Measurements from ENCODE around the gene PTPRN.

DNA sequence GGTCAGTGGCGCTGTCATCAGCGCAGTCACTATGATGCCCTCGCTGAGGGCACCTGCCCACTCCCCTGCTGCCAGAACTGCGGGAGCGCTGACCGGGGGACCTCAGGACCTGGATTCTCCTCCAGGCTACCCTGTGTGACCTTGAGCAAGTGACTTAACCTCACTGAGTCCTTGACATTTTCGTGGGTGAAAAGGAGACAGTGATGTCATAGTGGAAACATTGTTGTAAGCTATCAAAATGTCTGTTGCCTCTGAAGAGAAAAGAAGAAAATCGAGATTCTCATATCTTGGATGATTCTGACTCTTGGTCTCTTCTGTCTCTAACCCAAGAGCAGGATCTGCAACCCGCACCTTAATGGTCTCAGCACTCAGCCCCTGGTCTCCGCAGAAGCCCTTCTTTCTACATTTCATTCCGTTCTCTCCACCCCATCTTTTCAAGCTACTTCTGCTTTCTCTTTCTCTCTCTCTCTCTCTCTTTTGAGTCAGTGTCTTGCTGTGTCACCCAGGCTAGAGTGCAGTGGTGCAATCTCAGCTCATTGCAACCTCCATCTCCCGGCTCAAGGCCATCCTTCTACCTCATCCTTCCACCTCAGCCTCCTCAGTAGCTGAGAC is 54.5 kb downstream of the PTPRN start:
- TF ChIP-seq, protein P1, sequence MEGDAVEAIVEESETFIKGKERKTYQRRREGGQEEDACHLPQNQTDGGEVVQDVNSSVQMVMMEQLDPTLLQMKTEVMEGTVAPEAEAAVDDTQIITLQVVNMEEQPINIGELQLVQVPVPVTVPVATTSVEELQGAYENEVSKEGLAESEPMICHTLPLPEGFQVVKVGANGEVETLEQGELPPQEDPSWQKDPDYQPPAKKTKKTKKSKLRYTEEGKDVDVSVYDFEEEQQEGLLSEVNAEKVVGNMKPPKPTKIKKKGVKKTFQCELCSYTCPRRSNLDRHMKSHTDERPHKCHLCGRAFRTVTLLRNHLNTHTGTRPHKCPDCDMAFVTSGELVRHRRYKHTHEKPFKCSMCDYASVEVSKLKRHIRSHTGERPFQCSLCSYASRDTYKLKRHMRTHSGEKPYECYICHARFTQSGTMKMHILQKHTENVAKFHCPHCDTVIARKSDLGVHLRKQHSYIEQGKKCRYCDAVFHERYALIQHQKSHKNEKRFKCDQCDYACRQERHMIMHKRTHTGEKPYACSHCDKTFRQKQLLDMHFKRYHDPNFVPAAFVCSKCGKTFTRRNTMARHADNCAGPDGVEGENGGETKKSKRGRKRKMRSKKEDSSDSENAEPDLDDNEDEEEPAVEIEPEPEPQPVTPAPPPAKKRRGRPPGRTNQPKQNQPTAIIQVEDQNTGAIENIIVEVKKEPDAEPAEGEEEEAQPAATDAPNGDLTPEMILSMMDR (IDR thresholded peaks at IDR 0.05; ENCODE audit: low read length), result no peak; the same call in 1 of the 2 replicates
- TF ChIP-seq EZH2 (IDR thresholded peaks at IDR 0.05; ENCODE audit: borderline replicate concordance, low read length), result no peak
